PFSK-1 (cell line): ENCODE data around the gene KAZN.

ENCODE experiments used
- TAF1 ChIP-seq: IDR thresholded peaks from 2 replicates; pipeline ENCODE4 v1.6.1; 2012; ENCODE audit warnings: low read length, control low read depth, borderline replicate concordance; ENCODE audit not compliant: insufficient read depth
- TF ChIP-seq, protein P1 (sequence below), 2 experiments: IDR thresholded peaks; 2 replicates each; pipeline versions ENCODE4 v1.6.1 to v1.8.0; 2011 to 2012; ENCODE audit warnings: low read depth in 2 of 2, low read length in 2 of 2, control low read depth in 1 of 2, inconsistent platforms in 1 of 2, mild to moderate bottlenecking in 1 of 2, moderate library complexity in 1 of 2; ENCODE audit not compliant: insufficient read depth in 1 of 2

DNA sequence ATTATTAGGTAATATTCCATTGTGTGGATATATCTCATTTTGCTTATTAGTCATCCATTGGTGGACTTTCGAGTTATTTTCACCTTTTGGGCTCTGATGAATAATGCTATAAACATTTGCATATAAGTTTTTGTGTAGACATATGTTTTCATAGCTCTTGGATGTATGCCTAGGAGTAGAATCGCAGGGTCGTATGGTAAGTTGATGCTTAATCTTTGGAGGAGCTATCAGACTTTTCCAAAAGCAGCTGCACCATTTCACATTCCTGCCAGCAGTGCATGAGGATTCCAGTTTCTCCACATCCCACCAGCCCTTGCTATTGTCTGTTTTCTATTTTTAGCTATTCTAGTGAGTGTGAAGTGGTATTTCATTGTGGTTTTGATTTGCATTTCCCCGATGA lies 434.8 kb downstream of the KAZN start:
- TF ChIP-seq TAF1, result no peak
- TF ChIP-seq, protein P1, sequence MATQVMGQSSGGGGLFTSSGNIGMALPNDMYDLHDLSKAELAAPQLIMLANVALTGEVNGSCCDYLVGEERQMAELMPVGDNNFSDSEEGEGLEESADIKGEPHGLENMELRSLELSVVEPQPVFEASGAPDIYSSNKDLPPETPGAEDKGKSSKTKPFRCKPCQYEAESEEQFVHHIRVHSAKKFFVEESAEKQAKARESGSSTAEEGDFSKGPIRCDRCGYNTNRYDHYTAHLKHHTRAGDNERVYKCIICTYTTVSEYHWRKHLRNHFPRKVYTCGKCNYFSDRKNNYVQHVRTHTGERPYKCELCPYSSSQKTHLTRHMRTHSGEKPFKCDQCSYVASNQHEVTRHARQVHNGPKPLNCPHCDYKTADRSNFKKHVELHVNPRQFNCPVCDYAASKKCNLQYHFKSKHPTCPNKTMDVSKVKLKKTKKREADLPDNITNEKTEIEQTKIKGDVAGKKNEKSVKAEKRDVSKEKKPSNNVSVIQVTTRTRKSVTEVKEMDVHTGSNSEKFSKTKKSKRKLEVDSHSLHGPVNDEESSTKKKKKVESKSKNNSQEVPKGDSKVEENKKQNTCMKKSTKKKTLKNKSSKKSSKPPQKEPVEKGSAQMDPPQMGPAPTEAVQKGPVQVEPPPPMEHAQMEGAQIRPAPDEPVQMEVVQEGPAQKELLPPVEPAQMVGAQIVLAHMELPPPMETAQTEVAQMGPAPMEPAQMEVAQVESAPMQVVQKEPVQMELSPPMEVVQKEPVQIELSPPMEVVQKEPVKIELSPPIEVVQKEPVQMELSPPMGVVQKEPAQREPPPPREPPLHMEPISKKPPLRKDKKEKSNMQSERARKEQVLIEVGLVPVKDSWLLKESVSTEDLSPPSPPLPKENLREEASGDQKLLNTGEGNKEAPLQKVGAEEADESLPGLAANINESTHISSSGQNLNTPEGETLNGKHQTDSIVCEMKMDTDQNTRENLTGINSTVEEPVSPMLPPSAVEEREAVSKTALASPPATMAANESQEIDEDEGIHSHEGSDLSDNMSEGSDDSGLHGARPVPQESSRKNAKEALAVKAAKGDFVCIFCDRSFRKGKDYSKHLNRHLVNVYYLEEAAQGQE (IDR thresholded peaks at IDR 0.05; ENCODE audit: insufficient read depth in 1 of 2, low read depth in 2 of 2, low read length in 2 of 2), result no peak
